IPS-18c (cell line): Measurements from ENCODE around the gene GALNT17.

Source experiments
- H3K4me3 ChIP-seq: 2 replicates; pipeline ENCODE4 v1.7.0; 2013; ENCODE audit warnings: low read depth, mild to moderate bottlenecking, low read length, moderate library complexity; ENCODE audit not compliant: insufficient read depth
- H3K9me3 ChIP-seq: one replicate; pipeline ENCODE4 v1.6.1; 2013; ENCODE audit warnings: mild to moderate bottlenecking, low read length, moderate library complexity; ENCODE audit not compliant: control insufficient read depth, insufficient read depth

The GALNT17 gene

GRCh38 chr7:71473366-71473967 lies 341.5 kb downstream of the GALNT17 start:
- Histone ChIP-seq H3K9me3 (peaks cover 3% of the 10 kb centered on the region), H3K4me3 (no peak overlapping the region)

- H3K4me3 ChIP-seq: no peak overlapping the region
- H3K9me3 ChIP-seq: peaks cover 3% of the 10 kb centered on the region
Measured at GRCh38 chr7:71477441-71477840, 345.5 kb downstream of the GALNT17 start.

GRCh38 chr7:71479231-71479630 lies 347.3 kb downstream of the GALNT17 start:
- Histone ChIP-seq H3K9me3 (peaks cover 3% of the 10 kb centered on the region), H3K4me3 (no peak overlapping the region)

GRCh38 chr7:71480791-71481190 lies 348.8 kb downstream of the GALNT17 start:
- Histone ChIP-seq H3K4me3 (no peak overlapping the region), H3K9me3 (no peaks in the 10 kb centered on the region)

GRCh38 chr7:71482284-71482683 lies 350.3 kb downstream of the GALNT17 start:
- Histone ChIP-seq H3K9me3 (no peaks in the 10 kb centered on the region), H3K4me3 (no peak overlapping the region)

- no peaks in the 10 kb centered on the region for H3K9me3 ChIP-seq
- no peak overlapping the region for H3K4me3 ChIP-seq
Measured at GRCh38 chr7:71484380-71484779, 352.4 kb downstream of the GALNT17 start.

- Histone ChIP-seq H3K9me3 (no peaks in the 10 kb centered on the region), H3K4me3 (no peak overlapping the region)
Measured at GRCh38 chr7:71485586-71485985, 353.6 kb downstream of the GALNT17 start.

GRCh38 chr7:71486414-71486813 lies 354.5 kb downstream of the GALNT17 start:
- H3K4me3 ChIP-seq: no peak overlapping the region
- no peaks in the 10 kb centered on the region for H3K9me3 ChIP-seq

GRCh38 chr7:71486856-71487628 lies 355.1 kb downstream of the GALNT17 start:
- Histone ChIP-seq H3K9me3 (no peaks in the 10 kb centered on the region), H3K4me3 (no peak overlapping the region)

- Histone ChIP-seq H3K9me3 (no peaks in the 10 kb centered on the region), H3K4me3 (no peak overlapping the region)
Measured at GRCh38 chr7:71488308-71488707, 356.4 kb downstream of the GALNT17 start.

- no peaks in the 10 kb centered on the region for H3K9me3 ChIP-seq
- no peak overlapping the region for H3K4me3 ChIP-seq
Measured at GRCh38 chr7:71491336-71491735, 359.4 kb downstream of the GALNT17 start.

GRCh38 chr7:71495828-71496227 lies 363.9 kb downstream of the GALNT17 start:
- Histone ChIP-seq H3K9me3 (no peaks in the 10 kb centered on the region), H3K4me3 (no peak overlapping the region)

- H3K9me3 ChIP-seq: no peaks in the 10 kb centered on the region
- H3K4me3 ChIP-seq: no peak overlapping the region
Measured at GRCh38 chr7:71497256-71497946, 365.5 kb downstream of the GALNT17 start.

- Histone ChIP-seq H3K9me3 (no peaks in the 10 kb centered on the region), H3K4me3 (no peak overlapping the region)
Measured at GRCh38 chr7:71498381-71498780, 366.4 kb downstream of the GALNT17 start.

GRCh38 chr7:71504697-71505441 lies 372.9 kb downstream of the GALNT17 start:
- no peak overlapping the region for H3K4me3 ChIP-seq

GRCh38 chr7:71506822-71507221 lies 374.9 kb downstream of the GALNT17 start:
- H3K4me3 ChIP-seq: no peak overlapping the region

More at GRCh38 chr7:71504697-71505441, 372.9 kb downstream of the GALNT17 start:
- no peaks in the 10 kb centered on the region for H3K9me3 ChIP-seq

More at GRCh38 chr7:71506822-71507221, 374.9 kb downstream of the GALNT17 start:
- no peaks in the 10 kb centered on the region for H3K9me3 ChIP-seq
